GM18870 (cell line): Measurements from ENCODE around the gene GPR42.
"Not testable (repeated sequence)": the region's sequence is repeated elsewhere in the genome, so short reads cannot be mapped to it uniquely, and the experiment has no call there.

Experiments used
- ATAC-seq: cut with Tn5 transposase; IDR thresholded peaks from one replicate; pipeline ENCODE4 v1.9.1; 2021; ENCODE audit warnings: moderate library complexity; ENCODE audit not compliant: unreplicated experiment

GPR42 gene

GRCh38 chr19:35362261-35363000 lies 8.4 kb upstream of the GPR42 start:
- no peak for ATAC-seq

- no peak for ATAC-seq
Measured at GRCh38 chr19:35363001-35363590, 7.8 kb upstream of the GPR42 start.

- ATAC-seq: no peak
Measured at GRCh38 chr19:35363711-35364425, 7.0 kb upstream of the GPR42 start.

GRCh38 chr19:35365303-35365702 lies 5.6 kb upstream of the GPR42 start:
- no peak for ATAC-seq

GRCh38 chr19:35368378-35368777 lies 2.5 kb upstream of the GPR42 start:
- ATAC-seq: no peak

GRCh38 chr19:35369522-35369921 lies 1.3 kb upstream of the GPR42 start:
- no peak for ATAC-seq

- no peak for ATAC-seq
Measured at GRCh38 chr19:35373492-35373891, 2.6 kb downstream of the GPR42 start.

GRCh38 chr19:35374031-35374430 lies 3.2 kb downstream of the GPR42 start:
- not testable (repeated sequence) for ATAC-seq

- no peak for ATAC-seq
Measured at GRCh38 chr19:35375505-35376307, 4.8 kb downstream of the GPR42 start.

GRCh38 chr19:35377656-35378055 lies 6.8 kb downstream of the GPR42 start:
- ATAC-seq: no peak

GRCh38 chr19:35378356-35378755 lies 7.5 kb downstream of the GPR42 start:
- ATAC-seq: no peak

GRCh38 chr19:35379545-35379944 lies 8.7 kb downstream of the GPR42 start:
- not testable (repeated sequence) for ATAC-seq

GRCh38 chr19:35379992-35380391 lies 9.1 kb downstream of the GPR42 start:
- no peak for ATAC-seq

GRCh38 chr19:35380450-35381124 lies 9.7 kb downstream of the GPR42 start:
- no peak for ATAC-seq

GRCh38 chr19:35381318-35381717 lies 10.4 kb downstream of the GPR42 start:
- no peak for ATAC-seq

GRCh38 chr19:35381926-35382325 lies 11.1 kb downstream of the GPR42 start:
- ATAC-seq: no peak

GRCh38 chr19:35383536-35383935 lies 12.7 kb downstream of the GPR42 start:
- no peak for ATAC-seq

- no peak for ATAC-seq
Measured at GRCh38 chr19:35388277-35389054, 17.6 kb downstream of the GPR42 start.

- ATAC-seq: no peak
Measured at GRCh38 chr19:35389192-35389861, 18.5 kb downstream of the GPR42 start.
